Central memory CD4-positive, alpha-beta T cell (primary cell): Measurements from ENCODE around the gene PMPCA.

Source experiments
- DNase-seq: peaks from one replicate; pipeline ENCODE4 v3.0.0; 2022

Gene PMPCA

GRCh38 chr9:136437839-136438547 is 27.5 kb downstream of the PMPCA start:
- DNase-seq = peak; percentile 25

- peak; percentile 47 for DNase-seq
Measured at GRCh38 chr9:136438548-136439480, 28.4 kb downstream of the PMPCA start.

- DNase-seq = peak; percentile 77
Measured at GRCh38 chr9:136439481-136440408, 29.3 kb downstream of the PMPCA start, which contains the start of gene INPP5E. Gene INPP5E, minus strand, starts transcription at chr9:136439845. Its CDS starts 426 bp downstream, at chr9:136439419.

GRCh38 chr9:136441191-136441680 is 30.8 kb downstream of the PMPCA start:
- DNase-seq = no peak

- DNase-seq = no peak
Measured at GRCh38 chr9:136441681-136442245, 31.3 kb downstream of the PMPCA start.

- no peak for DNase-seq
Measured at GRCh38 chr9:136442265-136442664, 31.8 kb downstream of the PMPCA start.

GRCh38 chr9:136443087-136443486 is 32.6 kb downstream of the PMPCA start:
- no peak for DNase-seq

- DNase-seq = no peak
Measured at GRCh38 chr9:136443687-136444086, 33.2 kb downstream of the PMPCA start.

- no peak for DNase-seq
Measured at GRCh38 chr9:136444102-136444501, 33.6 kb downstream of the PMPCA start.

GRCh38 chr9:136445799-136446198 is 35.3 kb downstream of the PMPCA start:
- no peak for DNase-seq

GRCh38 chr9:136447173-136447778 is 36.8 kb downstream of the PMPCA start:
- DNase-seq = no peak

- DNase-seq = no peak
Measured at GRCh38 chr9:136448655-136449054, 38.2 kb downstream of the PMPCA start.

GRCh38 chr9:136451221-136451877 is 40.9 kb downstream of the PMPCA start:
- DNase-seq = no peak

GRCh38 chr9:136453326-136453725 is 42.9 kb downstream of the PMPCA start:
- no peak for DNase-seq

- DNase-seq = no peak
Measured at GRCh38 chr9:136454026-136454796, 43.8 kb downstream of the PMPCA start.

- DNase-seq = no peak
Measured at GRCh38 chr9:136455043-136456002, 44.9 kb downstream of the PMPCA start.

GRCh38 chr9:136456258-136456657 is 45.8 kb downstream of the PMPCA start:
- DNase-seq = no peak

GRCh38 chr9:136457326-136457725 is 46.9 kb downstream of the PMPCA start:
- no peak for DNase-seq

- DNase-seq = no peak
Measured at GRCh38 chr9:136459425-136459824, 49.0 kb downstream of the PMPCA start.
